HUES6 (cell line): Measurements from ENCODE around the gene UACA.

Experiments
- H3K27ac ChIP-seq: 2 replicates; pipeline ENCODE4 v1.7.0; 2013; ENCODE audit warnings: low read depth, mild to moderate bottlenecking, low read length, inconsistent platforms
- H3K27me3 ChIP-seq: 2 replicates; pipeline ENCODE4 v1.6.1; 2013; ENCODE audit warnings: low read length; ENCODE audit not compliant: control insufficient read depth, insufficient read depth
- H3K36me3 ChIP-seq: 2 replicates; pipeline ENCODE4 v1.6.1; 2013; ENCODE audit warnings: low read length; ENCODE audit not compliant: control insufficient read depth, insufficient read depth
- H3K4me1 ChIP-seq: 2 replicates; pipeline ENCODE4 v1.6.1; 2013; ENCODE audit warnings: low read length; ENCODE audit not compliant: control insufficient read depth, insufficient read depth
- H3K4me3 ChIP-seq: 2 replicates; pipeline ENCODE4 v1.5.1; 2013; ENCODE audit warnings: low read depth, low read length
- H3K9ac ChIP-seq: one replicate; pipeline ENCODE4 v1.6.1; 2013; ENCODE audit warnings: mild to moderate bottlenecking, low read length
- H3K9me3 ChIP-seq: 2 replicates; pipeline ENCODE4 v1.6.1; 2013; ENCODE audit warnings: low read depth, low read length; ENCODE audit not compliant: control insufficient read depth, insufficient read depth

Gene UACA

DNA sequence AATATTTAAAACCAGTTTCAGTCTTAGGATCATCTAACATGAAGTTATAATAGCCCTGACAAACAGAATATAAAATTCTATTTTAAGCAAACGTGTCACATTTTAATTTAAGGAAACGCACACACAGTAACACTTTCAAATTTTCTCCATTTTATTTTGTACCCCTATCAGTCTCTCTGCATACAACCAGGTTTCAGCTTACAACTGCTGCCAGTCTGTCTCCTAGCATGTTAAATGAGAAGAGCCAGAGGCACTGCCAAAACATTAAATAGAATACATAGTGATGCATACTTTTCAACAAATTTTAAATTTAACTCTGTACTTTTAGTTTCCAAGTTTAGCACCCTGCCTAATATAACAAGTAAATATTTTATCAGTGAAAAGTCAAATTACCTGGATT lies 60.8 kb downstream of the UACA start:
- Histone ChIP-seq H3K4me1 (peaks cover 47% of the 10 kb centered on the region), H3K9ac (no peak overlapping the region), H3K4me3 (no peak overlapping the region), H3K27me3 (no peaks in the 10 kb centered on the region), H3K36me3 (no peaks in the 10 kb centered on the region), H3K27ac (peak overlapping the region; percentile 68), H3K9me3 (no peaks in the 10 kb centered on the region)

DNA sequence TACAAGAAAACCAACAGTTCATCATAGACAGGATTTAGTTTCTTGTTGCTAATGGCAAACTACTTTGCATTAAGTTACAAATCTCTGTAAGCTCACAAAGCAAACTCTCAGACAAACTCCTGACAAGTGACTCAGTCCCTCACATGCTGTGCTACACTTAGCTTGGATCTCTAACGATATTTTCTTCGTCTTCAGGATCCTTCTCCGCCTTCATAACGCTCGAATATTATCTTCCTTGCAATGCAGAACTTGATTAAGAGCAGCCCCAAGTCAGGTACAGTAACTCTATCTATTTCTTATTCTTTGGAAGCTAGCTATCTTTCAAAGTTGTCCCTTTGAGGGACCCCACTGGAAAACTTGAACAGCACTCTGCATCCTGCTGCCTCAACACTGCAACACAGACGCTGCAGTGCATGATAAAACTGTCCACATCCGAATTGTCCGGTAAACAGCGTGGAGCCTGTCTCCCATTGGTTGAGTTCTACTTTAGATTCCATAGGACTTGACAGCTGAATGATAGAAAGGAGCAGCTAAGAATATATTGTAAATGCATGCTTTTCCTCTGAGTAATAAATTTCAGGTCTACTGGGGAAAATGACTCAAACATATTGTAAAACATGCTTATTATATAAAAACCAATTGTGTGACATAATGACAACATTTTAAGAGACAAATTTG lies 61.3 kb downstream of the UACA start:
- H3K9ac ChIP-seq, result peak overlapping the region; percentile 3
- H3K36me3 ChIP-seq, result no peaks in the 10 kb centered on the region
- no peaks in the 10 kb centered on the region for H3K27me3 ChIP-seq
- 0 out of 2 replicates have a peak overlapping the region, but pooled peaks have one; percentile 16 for H3K27ac ChIP-seq
- peaks cover 47% of the 10 kb centered on the region for H3K4me1 ChIP-seq
- no peaks in the 10 kb centered on the region for H3K9me3 ChIP-seq
- H3K4me3 ChIP-seq, result peak overlapping the region; percentile 17; the same call in 1 of the 2 replicates

DNA sequence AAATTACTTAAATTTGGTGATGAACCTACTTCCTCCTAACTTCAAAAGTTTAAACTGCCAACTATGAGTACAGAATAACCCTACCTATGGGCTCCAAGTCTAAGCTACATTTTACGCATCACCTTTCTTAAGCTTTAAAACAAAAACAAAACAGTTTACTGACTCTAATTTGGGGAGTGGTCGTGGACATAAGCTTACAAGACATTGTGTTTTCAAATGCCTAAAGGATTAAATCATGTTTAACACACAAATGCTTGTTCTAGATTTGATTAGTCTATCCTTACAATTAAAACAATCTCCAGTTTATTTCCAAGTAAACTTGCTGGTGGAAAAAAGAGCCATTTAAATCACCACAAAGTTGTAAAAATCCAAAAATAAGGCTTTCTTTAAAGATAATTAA lies 62.2 kb downstream of the UACA start:
- Histone ChIP-seq H3K36me3 (no peaks in the 10 kb centered on the region), H3K27me3 (no peaks in the 10 kb centered on the region), H3K4me1 (peaks cover 47% of the 10 kb centered on the region), H3K9ac (no peak overlapping the region), H3K9me3 (no peaks in the 10 kb centered on the region), H3K4me3 (no peak overlapping the region), H3K27ac (no peak overlapping the region)

DNA sequence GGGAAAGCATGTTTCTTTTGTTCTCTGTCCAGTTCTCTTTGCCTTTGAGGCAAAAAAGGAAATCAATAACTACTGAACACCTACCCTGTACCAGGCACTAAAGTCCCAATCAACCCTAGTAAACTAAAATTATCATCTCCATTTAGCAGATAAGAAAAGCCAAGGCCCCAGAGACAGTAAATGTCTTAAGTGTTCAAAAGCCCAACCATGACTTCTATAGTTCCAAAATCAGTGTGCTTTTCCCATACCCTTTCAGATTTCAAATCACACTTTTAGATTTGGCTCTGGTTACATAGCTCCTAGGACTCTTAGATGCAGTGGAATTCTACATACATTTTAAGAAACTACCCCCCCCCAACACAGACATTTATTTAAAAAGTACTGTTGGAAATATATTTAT lies 63.5 kb downstream of the UACA start:
- H3K9me3 ChIP-seq, result no peaks in the 10 kb centered on the region
- H3K4me1 ChIP-seq, result peaks cover 46% of the 10 kb centered on the region
- no peaks in the 10 kb centered on the region for H3K27me3 ChIP-seq
- H3K4me3 ChIP-seq, result no peak overlapping the region
- H3K27ac ChIP-seq, result no peak overlapping the region
- no peak overlapping the region for H3K9ac ChIP-seq
- no peaks in the 10 kb centered on the region for H3K36me3 ChIP-seq

DNA sequence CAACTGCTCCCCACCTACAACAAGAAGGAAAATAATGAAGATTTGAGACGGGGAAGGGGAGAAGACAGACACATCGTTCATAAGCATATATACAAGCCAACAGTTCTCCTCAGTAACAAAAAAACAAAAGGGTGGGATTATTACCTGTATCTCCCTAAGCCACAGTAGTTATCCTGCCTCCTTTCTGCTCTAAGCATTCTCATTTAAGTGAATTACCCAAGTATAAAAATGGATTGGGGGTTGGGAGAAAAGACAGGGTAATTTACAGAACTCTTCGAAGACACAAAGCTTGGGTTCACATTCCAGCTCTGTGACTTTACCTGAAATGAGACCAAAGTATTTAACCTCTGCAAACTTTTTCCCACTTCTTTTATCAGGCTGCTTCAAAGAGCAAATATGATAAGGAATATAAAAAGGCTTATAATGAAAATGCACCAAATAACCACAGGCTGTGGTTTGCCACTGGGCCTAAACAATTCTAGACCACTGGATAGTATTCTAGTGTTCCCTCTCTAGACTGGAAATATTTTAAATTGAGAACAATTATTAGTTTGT lies 64.4 kb downstream of the UACA start:
- peaks cover 38% of the 10 kb centered on the region for H3K4me1 ChIP-seq
- no peak overlapping the region for H3K9ac ChIP-seq
- no peak overlapping the region for H3K4me3 ChIP-seq

DNA sequence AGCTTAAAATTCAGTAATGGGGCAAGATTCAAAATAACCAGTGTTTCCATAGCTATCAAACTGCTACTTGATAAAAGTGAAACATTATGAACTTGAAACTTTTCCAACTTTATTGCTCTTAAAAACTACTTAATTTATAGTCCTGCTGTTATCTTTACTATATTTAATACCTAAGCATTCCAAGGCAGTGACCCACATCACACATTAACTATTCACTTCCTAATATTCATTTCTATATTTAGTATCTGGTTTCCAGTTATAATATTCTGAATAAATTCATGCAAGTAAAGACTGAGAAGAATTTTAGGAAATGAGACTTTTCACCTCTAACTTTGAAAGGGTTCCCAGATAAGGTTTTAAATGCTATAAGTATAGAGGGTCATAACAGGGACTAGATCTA lies 64.9 kb downstream of the UACA start:
- H3K27ac ChIP-seq, result no peak overlapping the region
- H3K9ac ChIP-seq, result no peak overlapping the region

More for the DNA sequence above, 64.4 kb downstream of the UACA start:
- Histone ChIP-seq H3K27ac (no peak overlapping the region), H3K36me3 (no peaks in the 10 kb centered on the region), H3K27me3 (no peaks in the 10 kb centered on the region), H3K9me3 (no peaks in the 10 kb centered on the region)

DNA sequence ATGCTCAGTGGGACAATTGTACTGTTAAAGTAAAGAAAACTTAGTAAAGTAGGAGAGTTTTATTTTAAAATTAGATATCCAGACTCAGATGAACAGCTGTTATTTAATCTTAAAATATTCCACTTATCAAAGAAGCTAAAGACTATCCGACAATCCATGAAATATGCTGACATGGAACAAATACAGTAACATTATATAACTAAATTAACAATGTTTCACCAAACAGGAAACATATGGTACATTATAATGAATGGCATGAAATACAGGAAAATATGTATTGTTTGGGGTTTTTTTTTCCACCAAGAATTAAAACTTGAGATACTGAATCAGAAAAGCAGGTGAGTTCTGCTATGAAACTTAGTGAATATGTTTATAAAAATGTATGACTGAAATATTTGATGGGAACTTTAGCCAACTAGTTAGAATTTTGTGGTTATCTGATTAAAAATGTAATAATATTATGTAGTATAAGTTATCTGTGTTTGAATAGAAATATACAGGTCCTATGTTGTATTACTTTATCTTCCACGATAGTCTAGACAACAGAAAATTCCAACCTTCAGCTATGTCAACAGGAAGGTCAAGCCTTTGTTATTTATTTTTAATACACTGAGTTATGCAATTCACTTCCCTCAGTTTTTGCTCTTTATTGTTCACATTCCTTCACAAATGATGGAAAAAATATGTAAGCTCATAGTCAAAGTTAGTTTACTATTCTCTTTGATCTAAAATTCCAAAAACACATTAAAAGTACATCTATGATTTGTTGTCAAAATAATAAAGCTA lies 72.7 kb downstream of the UACA start:
- H3K36me3 ChIP-seq, result peaks cover 7% of the 10 kb centered on the region; the same call in 1 of the 2 replicates
- no peaks in the 10 kb centered on the region for H3K9me3 ChIP-seq
- no peaks in the 10 kb centered on the region for H3K27me3 ChIP-seq
- peaks cover 7% of the 10 kb centered on the region for H3K4me1 ChIP-seq
- H3K4me3 ChIP-seq, result no peak overlapping the region
- no peak overlapping the region for H3K9ac ChIP-seq
- H3K27ac ChIP-seq, result no peak overlapping the region

More for the DNA sequence above, 64.9 kb downstream of the UACA start:
- peaks cover 33% of the 10 kb centered on the region for H3K4me1 ChIP-seq
- H3K4me3 ChIP-seq, result no peak overlapping the region
- H3K27me3 ChIP-seq, result no peaks in the 10 kb centered on the region
- H3K9me3 ChIP-seq, result no peaks in the 10 kb centered on the region
- no peaks in the 10 kb centered on the region for H3K36me3 ChIP-seq

DNA sequence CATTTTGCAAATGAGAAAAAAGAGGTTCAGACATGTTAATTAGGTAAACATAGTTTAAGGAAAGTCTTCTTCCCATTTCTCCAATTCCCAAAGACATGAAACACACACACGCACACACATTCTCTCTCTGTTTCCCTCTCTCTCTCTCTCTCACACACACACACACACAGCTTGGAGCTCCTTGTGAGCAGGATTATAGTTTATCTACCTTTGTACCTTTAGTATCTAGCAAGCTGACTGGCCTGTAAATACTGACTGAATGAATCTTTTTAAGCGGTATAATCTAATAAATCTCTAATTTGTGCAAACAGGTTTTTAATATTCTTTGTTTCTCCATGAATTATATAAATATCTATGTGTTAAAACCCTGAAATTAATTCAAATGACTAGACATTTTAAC lies 73.3 kb downstream of the UACA start:
- no peak overlapping the region for H3K27ac ChIP-seq
- no peak overlapping the region for H3K9ac ChIP-seq
- H3K4me3 ChIP-seq, result no peak overlapping the region
- peaks cover 7% of the 10 kb centered on the region for H3K4me1 ChIP-seq
- no peaks in the 10 kb centered on the region for H3K9me3 ChIP-seq
- peaks cover 7% of the 10 kb centered on the region; the same call in 1 of the 2 replicates for H3K36me3 ChIP-seq
- H3K27me3 ChIP-seq, result no peaks in the 10 kb centered on the region

DNA sequence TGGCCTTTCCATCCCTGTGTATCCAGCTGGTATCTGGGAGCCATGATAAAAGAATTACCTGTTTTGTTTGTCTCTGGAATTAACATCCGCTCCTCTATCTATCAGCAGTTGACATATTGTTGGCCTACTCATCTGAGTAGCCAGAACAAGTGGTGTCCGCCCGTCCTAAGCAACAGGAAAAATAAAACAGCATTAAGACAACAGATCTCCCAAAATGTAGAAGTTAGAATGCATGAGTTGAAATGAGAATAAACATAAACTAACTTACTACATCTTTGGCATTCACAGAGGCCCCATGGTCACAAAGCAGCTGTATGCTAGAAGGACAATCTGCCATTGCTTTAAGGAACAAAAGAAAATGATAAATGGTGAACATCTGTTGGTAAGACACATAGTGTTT lies 75.9 kb downstream of the UACA start:
- H3K4me3 ChIP-seq, result no peak overlapping the region
- H3K36me3 ChIP-seq, result peaks cover 7% of the 10 kb centered on the region; the same call in 1 of the 2 replicates
- no peaks in the 10 kb centered on the region for H3K9me3 ChIP-seq
- H3K27me3 ChIP-seq, result no peaks in the 10 kb centered on the region
- H3K9ac ChIP-seq, result no peak overlapping the region
- H3K27ac ChIP-seq, result no peak overlapping the region; the same call in 1 of the 2 replicates
- peaks cover 7% of the 10 kb centered on the region for H3K4me1 ChIP-seq

DNA sequence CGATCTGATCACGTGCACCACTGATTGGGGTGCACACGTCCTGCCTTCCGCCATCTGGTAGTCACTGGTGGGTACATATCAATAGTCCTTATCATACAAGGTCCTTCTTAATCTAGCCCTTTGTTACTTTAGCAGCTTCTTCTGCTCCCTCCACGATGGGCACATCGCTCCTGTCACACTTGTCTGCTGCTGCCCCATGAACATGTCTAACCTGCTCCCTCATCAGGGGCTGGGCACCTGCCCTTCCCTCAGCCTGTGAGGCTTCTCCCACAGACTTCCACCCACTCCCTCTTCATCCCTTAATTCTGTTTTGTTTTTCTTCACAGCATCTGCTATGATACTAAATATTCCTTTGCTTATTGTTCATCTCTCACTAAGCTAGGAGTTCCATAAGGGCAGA lies 82.5 kb downstream of the UACA start:
- Histone ChIP-seq H3K4me1 (no peaks in the 10 kb centered on the region), H3K27ac (no peak overlapping the region), H3K9me3 (no peaks in the 10 kb centered on the region), H3K4me3 (no peak overlapping the region), H3K36me3 (peaks cover 11% of the 10 kb centered on the region; the same call in 1 of the 2 replicates), H3K27me3 (no peaks in the 10 kb centered on the region), H3K9ac (no peak overlapping the region)

DNA sequence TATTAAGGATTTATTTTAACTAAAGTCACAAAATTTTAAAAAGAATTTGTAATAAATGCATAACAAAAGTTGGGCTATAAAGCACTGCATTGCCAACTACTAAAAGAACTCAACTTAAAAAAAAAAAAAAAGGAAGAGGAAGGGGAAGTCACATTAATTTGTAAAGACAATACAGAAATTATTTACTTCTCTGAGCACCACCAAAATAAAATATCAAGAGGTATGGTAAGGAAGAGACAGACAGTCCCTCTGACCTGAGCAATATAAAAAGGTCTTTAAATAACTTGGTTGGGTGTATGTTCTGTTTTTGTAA lies 83.5 kb downstream of the UACA start:
- Histone ChIP-seq H3K4me3 (no peak overlapping the region), H3K27me3 (no peaks in the 10 kb centered on the region), H3K9ac (no peak overlapping the region), H3K36me3 (peaks cover 12% of the 10 kb centered on the region; the same call in 1 of the 2 replicates), H3K27ac (no peak overlapping the region), H3K4me1 (no peaks in the 10 kb centered on the region), H3K9me3 (no peaks in the 10 kb centered on the region)
